HepG2 (cell line): ENCODE data around the gene MMP19. TPM values are rescaled to one million over a fixed set of nuclear protein-coding genes. Genes with fewer than 3 reads are reported as not detected.

ENCODE experiments used
- ATAC-seq: fragments of 200-7000 bp; cut with Tn5 transposase; 3 replicates; pipeline ENCODE4 v1.9.1; 2020; ENCODE audit warnings: mild to moderate bottlenecking, moderate library complexity
- BruUV-seq: library from RNA; stranded (reverse); fragments of 400-500 nt; replicated peaks from 2 replicates; lab custom pipeline; 2021; lab: Mats Ljungman, UMichigan
- CTCF ChIA-PET: fragments of 300-600 bp; formaldehyde crosslinking; extraction: SDS; loops from one replicate; lab custom pipeline; 2021; ENCODE audit warnings: low total read pairs, inconsistent platforms, low intra/inter-chr PET ratio; lab: Yijun Ruan, JAX
- POLR2A ChIA-PET: fragments of 350-600 bp; sonication (Branson Sonifier 250); formaldehyde crosslinking; loops from one replicate; lab custom pipeline; 2020; ENCODE audit warnings: antibody characterized with exemption, inconsistent platforms; lab: Yijun Ruan, JAX
- DNase-seq: peaks from one replicate; pipeline ENCODE4 v3.0.0-alpha.2; 2015; ENCODE audit warnings: low spot score
- FAIRE-seq: peaks from 3 replicates; lab custom pipeline; 2011; peaks lifted over from hg19 to GRCh38; lab: Jason Lieb, UNC
- H2AFZ ChIP-seq: one replicate; pipeline ENCODE4 v1.6.1; 2011; ENCODE audit warnings: low read length, inconsistent platforms
- H3K27ac ChIP-seq: fragments of 300-600 bp; 3 replicates; pipeline ENCODE4 v1.8.0; 2011; ENCODE audit warnings: mixed run types, mild to moderate bottlenecking, mixed read lengths, low read length, inconsistent platforms; ENCODE audit not compliant: insufficient read depth; ENCODE audit errors: extremely low read length
- H3K27me3 ChIP-seq, 2 experiments: fragments of 200-600 bp in 1 of 2; 2 replicates in 1 of 2; 3 replicates in 1 of 2; pipeline versions ENCODE4 v1.6.0 to v1.8.0; 2011; ENCODE audit warnings: low read length in 2 of 2, mild to moderate bottlenecking in 2 of 2, moderate library complexity in 2 of 2, inconsistent platforms in 1 of 2; ENCODE audit not compliant: insufficient read depth in 2 of 2, control insufficient read depth in 1 of 2
- H3K36me3 ChIP-seq, 2 experiments: fragments of 200-600 bp in 1 of 2; replicated peaks in 1 of 2; 2 replicates in 1 of 2; 3 replicates in 1 of 2; pipeline versions ENCODE4 v1.5.1 to v1.8.0; 2011; ENCODE audit warnings: low read length in 2 of 2, inconsistent platforms in 1 of 2; ENCODE audit not compliant: insufficient read depth in 2 of 2, control insufficient read depth in 1 of 2
- H3K4me1 ChIP-seq: 2 replicates; pipeline ENCODE4 v1.5.1; 2012; ENCODE audit warnings: low read length, inconsistent platforms; ENCODE audit not compliant: insufficient read depth
- H3K4me2 ChIP-seq: 2 replicates; pipeline ENCODE4 v1.6.0; 2011; ENCODE audit warnings: low read depth, low read length, inconsistent platforms
- H3K4me3 ChIP-seq, 3 experiments: fragments of 200-600 bp in 1 of 3; sonication (generic), shearing (Covaris generic) in 1 of 3; replicated peaks in 1 of 3; 2 replicates each; pipeline ENCODE4 v1.5.1; 2011 to 2016; ENCODE audit warnings: low read length in 3 of 3, inconsistent platforms in 2 of 3, low read depth in 2 of 3, mild to moderate bottlenecking in 2 of 3, control low read depth in 1 of 3, mixed read lengths in 1 of 3; ENCODE audit not compliant: insufficient read depth in 1 of 3
- H3K79me2 ChIP-seq: one replicate; pipeline ENCODE4 v1.6.1; 2011; ENCODE audit warnings: low read length, inconsistent platforms; ENCODE audit not compliant: insufficient read depth
- H3K9ac ChIP-seq: 2 replicates; pipeline ENCODE4 v1.6.0; 2011; ENCODE audit warnings: mild to moderate bottlenecking, low read depth, low read length, inconsistent platforms; ENCODE audit not compliant: insufficient read depth
- H3K9me3 ChIP-seq: 2 replicates; pipeline ENCODE4 v1.5.1; 2012; ENCODE audit warnings: mild to moderate bottlenecking, low read length
- H4K20me1 ChIP-seq: 2 replicates; pipeline ENCODE4 v1.6.0; 2011; ENCODE audit warnings: inconsistent platforms, mild to moderate bottlenecking, low read length, moderate library complexity; ENCODE audit not compliant: insufficient read depth
- CBX5 ChIP-seq: sonication (generic); formaldehyde crosslinking; IDR thresholded peaks from 2 replicates; pipeline ENCODE4 v1.4.0; 2020; ENCODE audit warnings: missing genetic modification reagents, borderline replicate concordance
- CHD4 ChIP-seq: fragments of 200-600 bp; sonication (generic); IDR thresholded peaks from 2 replicates; pipeline ENCODE4 v1.7.0; 2017; ENCODE audit warnings: mild to moderate bottlenecking, low read length, borderline replicate concordance
- DBP ChIP-seq: sonication (generic); formaldehyde crosslinking; IDR thresholded peaks from 2 replicates; pipeline ENCODE4 v1.4.0; 2020; ENCODE audit warnings: missing genetic modification reagents; ENCODE audit errors: not compliant biosample characterization
- LRRFIP1 ChIP-seq: sonication (generic); formaldehyde crosslinking; conservative IDR thresholded peaks from 2 replicates; pipeline ENCODE4 v1.4.0; 2020; ENCODE audit warnings: missing genetic modification reagents
- PRMT3 ChIP-seq: sonication (generic); formaldehyde crosslinking; IDR thresholded peaks from 2 replicates; pipeline ENCODE4 v1.8.1; 2022; ENCODE audit warnings: low read depth, mild to moderate bottlenecking, moderate library complexity, missing genetic modification reagents, borderline replicate concordance
- RAD21 ChIP-seq: fragments of 450-650 bp; formaldehyde crosslinking; IDR thresholded peaks from 2 replicates; pipeline ENCODE4 v1.5.0; 2020; ENCODE audit warnings: mild to moderate bottlenecking
- TBX3 ChIP-seq: fragments of 450-650 bp; IDR thresholded peaks from 2 replicates; pipeline ENCODE4 v1.6.1; 2017; ENCODE audit warnings: antibody characterized with exemption, mild to moderate bottlenecking, inconsistent platforms, borderline replicate concordance
- TERF1 ChIP-seq: sonication (generic); formaldehyde crosslinking; IDR thresholded peaks from 2 replicates; pipeline ENCODE4 v1.8.0; 2022; ENCODE audit warnings: mild to moderate bottlenecking, missing genetic modification reagents, moderate library complexity
- ZNF101 ChIP-seq: sonication (generic); formaldehyde crosslinking; IDR thresholded peaks from 2 replicates; pipeline ENCODE4 v1.4.0; 2020; ENCODE audit warnings: mild to moderate bottlenecking, low read depth, missing genetic modification reagents, borderline replicate concordance
- ZNF207 ChIP-seq: fragments of 450-650 bp; IDR thresholded peaks from 2 replicates; pipeline ENCODE4 v1.6.1; 2016; ENCODE audit warnings: antibody characterized with exemption, borderline replicate concordance
- ZNF317 ChIP-seq: sonication (generic); formaldehyde crosslinking; IDR thresholded peaks from 2 replicates; pipeline ENCODE4 v1.5.0; 2020; ENCODE audit warnings: mild to moderate bottlenecking, missing genetic modification reagents
- ZNF672 ChIP-seq: sonication (generic); formaldehyde crosslinking; IDR thresholded peaks from 2 replicates; pipeline ENCODE4 v1.8.1; 2022; ENCODE audit warnings: missing genetic modification reagents
- ZNF768 ChIP-seq: sonication (generic); formaldehyde crosslinking; IDR thresholded peaks from 2 replicates; pipeline ENCODE4 v1.4.0; 2020; ENCODE audit warnings: missing genetic modification reagents
- WGBS: methylation state at CpG from one replicate; pipeline ENCODE4 v1.1.6; 2017; ENCODE audit warnings: low lambda C conversion rate; 5-methylcytosine and 5-hydroxymethylcytosine counted together
- in situ Hi-C: cut with HindIII; loops from 2 replicates; pipeline ENCODE4 v1.10.0; 2017; ENCODE audit warnings: low pct_unique_long_range_greater_than_20kb; ENCODE audit not compliant: extremely low pct_ligation_motif_present
- intact Hi-C: fragments of 100-400 bp; cut with micrococcal nuclease; formaldehyde crosslinking; loops from one replicate; pipeline ENCODE4 v1.10.0; 2022; ENCODE audit not compliant: unreplicated experiment
- polyA plus RNA-seq, 8 experiments: library from polyadenylated mRNA; depleted of rRNA in 3 of 8; stranded (reverse) in 7 of 8; unstranded in 1 of 8; fragments of >200 nt; fragmentation: Illumina TruSeq in 4 of 8; extraction: Trizol in 4 of 8; gene quantifications; 2 replicates each; pipeline versions ENCODE4 v1.2.1 to v1.2.3, GENCODE V29; 2011 to 2016; ENCODE audit warnings: low read depth in 4 of 8, missing spikeins in 1 of 8, mixed read lengths in 1 of 8; ENCODE audit not compliant: insufficient read depth in 1 of 8
- total RNA-seq, 5 experiments: library from RNA; depleted of rRNA; stranded (reverse); fragments of >200 nt; fragmentation: Illumina TruSeq; extraction: Trizol; gene quantifications; 2 replicates each; pipeline ENCODE4 v1.2.3, GENCODE V29; 2016; ENCODE audit warnings: low read depth in 1 of 5

The MMP19 gene
- total and polyA plus RNA-seq, 2 of the 13 experiments (the other 11 are each of a cell fraction or from before 2014, with no cell fraction given) = 0.07 to 0.08 TPM

GRCh38 chr12:55861871-55862270, 19.1 kb upstream of the MMP19 start (continued):
- no peak for TF ChIP-seq TERF1 (CRISPR knock-in tag)
- no peak for TF ChIP-seq ZNF101 (CRISPR knock-in tag)
- TF ChIP-seq ZNF207 = no peak
- no peak for TF ChIP-seq TBX3
- TF ChIP-seq CHD4 = no peak
- TF ChIP-seq DBP (CRISPR knock-in tag) = no peak

- Histone ChIP-seq H3K79me2 (no peaks in the 10 kb centered on the region), H3K4me1 (no peaks in the 10 kb centered on the region), H4K20me1 (no peaks in the 10 kb centered on the region), H2AFZ (no peak overlapping the region), H3K36me3 (no peaks in the 10 kb centered on the region), H3K4me3 (no peak overlapping the region), H3K9me3 (peaks cover 4% of the 10 kb centered on the region; the same call in 1 of the 2 replicates), H3K4me2 (no peak overlapping the region), H3K9ac (no peak overlapping the region), H3K27ac (no peak overlapping the region), H3K27me3 (peaks cover 0 to 6% of the 10 kb centered on the region in 2 experiments; a peak in 1 of 5 replicates)
- intact Hi-C loops = no loop called here
- DNase-seq (no peak), ATAC-seq (no peak), FAIRE-seq (no peak)
- POLR2A ChIA-PET = no interaction called here
- no peak for TF ChIP-seq ZNF672 (CRISPR knock-in tag)
- TF ChIP-seq PRMT3 (CRISPR knock-in tag) = no peak
- TF ChIP-seq LRRFIP1 = no peak
- TF ChIP-seq ZNF768 (CRISPR knock-in tag) = no peak
- no peak for TF ChIP-seq ZNF317
- TF ChIP-seq CBX5 (CRISPR knock-in tag) = no peak
- no peak for TF ChIP-seq RAD21
- CTCF ChIA-PET = no interaction called here
- in situ Hi-C loops = no loop called here
- WGBS = 71% methylated on average over 8 of the region's 8 CpGs
- BruUV-seq = no TSS peak
Observed at GRCh38 chr12:55861396-55861795, 18.7 kb upstream of the MMP19 start.
